Loucy (cell line): ENCODE results near the gene ABCA3.

Source experiments
- H2AFZ ChIP-seq: fragments of 200-600 bp; sonication (generic); 2 replicates; pipeline ENCODE4 v1.6.0; 2016; ENCODE audit warnings: antibody characterized with exemption, mild to moderate bottlenecking, low read length, moderate library complexity
- H3F3A ChIP-seq: fragments of 200-600 bp; 2 replicates; pipeline ENCODE4 v1.6.0; 2016; ENCODE audit warnings: antibody characterized with exemption, low read depth, mild to moderate bottlenecking
- H3K27me3 ChIP-seq: fragments of 200-600 bp; sonication (generic); 2 replicates; pipeline ENCODE4 v1.6.1; 2014; ENCODE audit warnings: low read length, mild to moderate bottlenecking; ENCODE audit not compliant: insufficient read depth, poor library complexity, severe bottlenecking
- H3K36me3 ChIP-seq: fragments of 200-600 bp; sonication (generic); 2 replicates; pipeline ENCODE4 v1.6.1; 2016; ENCODE audit warnings: low read length; ENCODE audit not compliant: insufficient read depth
- H3K4me1 ChIP-seq: fragments of 200-600 bp; sonication (generic); 2 replicates; pipeline ENCODE4 v1.5.1; 2014; ENCODE audit warnings: low read length, mild to moderate bottlenecking; ENCODE audit not compliant: insufficient read depth, poor library complexity, severe bottlenecking
- H3K4me2 ChIP-seq: fragments of 200-600 bp; sonication (generic); 2 replicates; pipeline ENCODE4 v1.6.0; 2014; ENCODE audit warnings: antibody characterized with exemption, low read length, low read depth, mild to moderate bottlenecking; ENCODE audit not compliant: poor library complexity, severe bottlenecking
- H3K4me3 ChIP-seq: fragments of 200-600 bp; sonication (generic); 2 replicates; pipeline ENCODE4 v1.5.1; 2014; ENCODE audit warnings: low read length, mild to moderate bottlenecking, mixed read lengths; ENCODE audit not compliant: poor library complexity, severe bottlenecking
- H3K79me2 ChIP-seq: fragments of 200-600 bp; sonication (generic); 2 replicates; pipeline ENCODE4 v1.6.1; 2014; ENCODE audit warnings: low read length; ENCODE audit not compliant: insufficient read depth
- H3K9ac ChIP-seq: fragments of 200-600 bp; sonication (generic); 2 replicates; pipeline ENCODE4 v1.6.0; 2014; ENCODE audit warnings: mild to moderate bottlenecking, low read depth, low read length, moderate library complexity; ENCODE audit not compliant: poor library complexity, severe bottlenecking
- H3K9me2 ChIP-seq: fragments of 200-600 bp; sonication (generic); replicated peaks from 2 replicates; pipeline ENCODE4 v1.6.1; 2016; ENCODE audit warnings: low read depth, low read length, mixed read lengths
- H3K9me3 ChIP-seq: fragments of 200-600 bp; sonication (generic); 2 replicates; pipeline ENCODE4 v1.6.1; 2014; ENCODE audit warnings: mild to moderate bottlenecking, antibody characterized with exemption, low read length, low read depth; ENCODE audit not compliant: insufficient read depth
- H4K20me1 ChIP-seq: fragments of 200-600 bp; sonication (generic); 2 replicates; pipeline ENCODE4 v1.6.0; 2014; ENCODE audit warnings: antibody characterized with exemption, low read length, mild to moderate bottlenecking; ENCODE audit not compliant: insufficient read depth, poor library complexity, severe bottlenecking
- CTCF ChIP-seq: fragments of 200-600 bp; sonication (generic); conservative IDR thresholded peaks from 2 replicates; pipeline ENCODE4 v1.5.1; 2014; ENCODE audit warnings: mild to moderate bottlenecking, antibody characterized with exemption, low read length
- EZH2phosphoT487 ChIP-seq: fragments of 200-600 bp; IDR thresholded peaks from 2 replicates; pipeline ENCODE4 v1.6.1; 2018; ENCODE audit warnings: antibody characterized with exemption, mild to moderate bottlenecking, moderate library complexity, borderline replicate concordance

Gene ABCA3

GRCh38 chr16:2278272-2278608 lies 62.3 kb downstream of the ABCA3 start:
- Histone ChIP-seq H3F3A (no peaks in the 10 kb centered on the region), H4K20me1 (no peaks in the 10 kb centered on the region), H3K9me3 (no peaks in the 10 kb centered on the region), H3K27me3 (no peaks in the 10 kb centered on the region), H3K4me3 (no peak overlapping the region), H3K9me2 (no peaks in the 10 kb centered on the region), H2AFZ (no peak overlapping the region), H3K4me2 (no peak overlapping the region), H3K9ac (no peak overlapping the region), H3K79me2 (no peaks in the 10 kb centered on the region), H3K36me3 (no peaks in the 10 kb centered on the region), H3K4me1 (no peaks in the 10 kb centered on the region)
- TF ChIP-seq CTCF (no peak), EZH2phosphoT487 (no peak)

- H3K4me3 ChIP-seq, result no peak overlapping the region
- no peak overlapping the region for H2AFZ ChIP-seq
- H3K27me3 ChIP-seq, result no peaks in the 10 kb centered on the region
- no peak overlapping the region for H3K4me2 ChIP-seq
- no peaks in the 10 kb centered on the region for H3K79me2 ChIP-seq
- H3K36me3 ChIP-seq, result no peaks in the 10 kb centered on the region
- no peaks in the 10 kb centered on the region for H3K9me3 ChIP-seq
- no peaks in the 10 kb centered on the region for H3F3A ChIP-seq
- no peak overlapping the region for H3K9ac ChIP-seq
- TF ChIP-seq CTCF (no peak), EZH2phosphoT487 (no peak)
- H3K9me2 ChIP-seq, result no peaks in the 10 kb centered on the region
- H4K20me1 ChIP-seq, result no peaks in the 10 kb centered on the region
- H3K4me1 ChIP-seq, result no peaks in the 10 kb centered on the region
Observed at GRCh38 chr16:2277466-2278271, 62.9 kb downstream of the ABCA3 start.

- no peaks in the 10 kb centered on the region for H4K20me1 ChIP-seq
- no peak overlapping the region for H2AFZ ChIP-seq
- no peaks in the 10 kb centered on the region for H3K79me2 ChIP-seq
- no peak overlapping the region for H3K4me3 ChIP-seq
- H3F3A ChIP-seq, result no peaks in the 10 kb centered on the region
- no peak overlapping the region for H3K4me2 ChIP-seq
- H3K9me3 ChIP-seq, result no peaks in the 10 kb centered on the region
- H3K4me1 ChIP-seq, result no peaks in the 10 kb centered on the region
- no peaks in the 10 kb centered on the region for H3K9me2 ChIP-seq
- no peaks in the 10 kb centered on the region for H3K27me3 ChIP-seq
- H3K36me3 ChIP-seq, result no peaks in the 10 kb centered on the region
- H3K9ac ChIP-seq, result no peak overlapping the region
- TF ChIP-seq EZH2phosphoT487 (no peak), CTCF (no peak)
Observed at GRCh38 chr16:2276368-2277195, 63.9 kb downstream of the ABCA3 start.
